ENCODE measurements around the gene GMCL1.

DNA sequence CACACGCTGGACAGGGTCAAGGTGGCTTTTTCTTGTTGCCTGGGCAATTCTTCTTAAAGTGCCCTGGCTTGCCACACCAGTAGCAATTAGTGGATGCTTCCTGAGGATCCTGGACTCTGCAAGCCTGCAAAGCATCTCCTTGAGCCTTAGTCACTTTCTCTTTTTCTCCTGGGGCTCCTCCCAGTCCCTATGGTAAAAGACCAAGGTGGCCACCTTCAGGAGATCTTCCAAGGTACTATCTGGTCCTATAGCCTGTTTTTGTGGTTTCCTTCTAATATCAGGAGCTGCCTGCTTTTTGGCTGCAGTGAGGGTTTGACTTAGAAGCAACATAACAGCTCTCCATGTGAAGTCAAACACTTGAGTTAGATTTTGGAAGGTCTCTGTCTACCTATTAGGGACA, 33.3 kb upstream of the GMCL1 start:
- TF ChIP-seq, protein P1, sequence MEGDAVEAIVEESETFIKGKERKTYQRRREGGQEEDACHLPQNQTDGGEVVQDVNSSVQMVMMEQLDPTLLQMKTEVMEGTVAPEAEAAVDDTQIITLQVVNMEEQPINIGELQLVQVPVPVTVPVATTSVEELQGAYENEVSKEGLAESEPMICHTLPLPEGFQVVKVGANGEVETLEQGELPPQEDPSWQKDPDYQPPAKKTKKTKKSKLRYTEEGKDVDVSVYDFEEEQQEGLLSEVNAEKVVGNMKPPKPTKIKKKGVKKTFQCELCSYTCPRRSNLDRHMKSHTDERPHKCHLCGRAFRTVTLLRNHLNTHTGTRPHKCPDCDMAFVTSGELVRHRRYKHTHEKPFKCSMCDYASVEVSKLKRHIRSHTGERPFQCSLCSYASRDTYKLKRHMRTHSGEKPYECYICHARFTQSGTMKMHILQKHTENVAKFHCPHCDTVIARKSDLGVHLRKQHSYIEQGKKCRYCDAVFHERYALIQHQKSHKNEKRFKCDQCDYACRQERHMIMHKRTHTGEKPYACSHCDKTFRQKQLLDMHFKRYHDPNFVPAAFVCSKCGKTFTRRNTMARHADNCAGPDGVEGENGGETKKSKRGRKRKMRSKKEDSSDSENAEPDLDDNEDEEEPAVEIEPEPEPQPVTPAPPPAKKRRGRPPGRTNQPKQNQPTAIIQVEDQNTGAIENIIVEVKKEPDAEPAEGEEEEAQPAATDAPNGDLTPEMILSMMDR (IDR thresholded peaks at IDR 0.05) = no peak
- TF ChIP-seq POLR2A (IDR thresholded peaks at IDR 0.05) = no peak

Measured in right lobe of liver (tissue), 4 donors.